B cell (primary cell): ENCODE results near the gene ARHGEF38.

Experiments used
- CTCF ChIP-seq: fragments of 200-600 bp; IDR thresholded peaks from one replicate; pipeline ENCODE4 v1.8.0; 2022; ENCODE audit warnings: antibody characterized with exemption, mild to moderate bottlenecking
- EZH2 ChIP-seq: IDR thresholded peaks from 2 replicates; pipeline ENCODE4 v1.6.1; 2012; ENCODE audit warnings: borderline replicate concordance, low read depth, mild to moderate bottlenecking, moderate library complexity, low read length; ENCODE audit not compliant: insufficient read depth, poor library complexity, severe bottlenecking

GRCh38 chr4:105714071-105714521 lies 161.7 kb downstream of the ARHGEF38 start:
- TF ChIP-seq EZH2, result no peak
- no peak for TF ChIP-seq CTCF
